ENCODE data around the gene TMEM72.
A peak's percentile ranks its signal among the peaks of the same experiment; 100 is the strongest.

The TMEM72 gene

DNA sequence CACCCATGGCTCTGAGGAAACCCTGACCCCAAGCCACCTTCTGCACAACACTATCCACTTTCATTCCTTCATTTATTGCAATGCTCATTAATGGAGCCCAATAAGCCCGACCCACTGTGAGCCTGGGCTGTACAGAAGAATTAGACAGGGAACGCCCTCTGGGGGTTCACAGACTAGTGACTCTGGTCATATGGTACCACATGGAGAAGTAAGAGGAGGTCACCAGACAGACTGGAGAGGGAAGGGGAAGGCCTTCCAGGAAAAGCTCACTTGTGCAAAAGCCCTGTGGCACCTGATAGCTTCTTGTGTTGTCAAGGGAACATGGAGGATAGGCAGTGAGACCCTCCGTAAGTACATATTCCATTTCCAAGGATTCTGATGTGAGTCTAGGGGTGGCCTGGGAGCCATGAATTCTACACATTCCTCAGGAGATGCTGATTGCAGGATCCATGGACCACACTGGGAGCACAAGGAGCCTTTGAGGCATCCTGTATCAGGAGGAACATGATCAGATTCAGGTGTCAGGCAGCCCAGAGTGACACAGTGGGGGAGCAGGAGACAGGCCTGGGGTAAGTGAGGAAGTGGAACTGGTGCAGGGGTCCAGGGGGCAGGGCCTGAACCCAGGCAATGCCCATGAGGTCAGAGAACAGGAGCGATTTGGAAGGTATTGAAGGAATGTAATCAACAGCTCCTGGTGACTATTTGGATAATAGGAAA lies 19.9 kb downstream of the TMEM72 start:
- no peak for TF ChIP-seq SUZ12 (IDR thresholded peaks at IDR 0.05; ENCODE audit: extremely low read depth, insufficient read depth, insufficient read length)
- no peak for TF ChIP-seq ZNF274 (IDR thresholded peaks at IDR 0.05; ENCODE audit: low read depth, low read length)
- TF ChIP-seq YY1 (IDR thresholded peaks at IDR 0.05; ENCODE audit: insufficient read depth, insufficient read length): no peak
- Histone ChIP-seq H3K9me3 (ENCODE audit: insufficient read depth, low read length) (no peaks in the 10 kb centered on the region), H3K36me3 (ENCODE audit: insufficient read depth, insufficient read length, low read length) (no peaks in the 10 kb centered on the region), H3K4me1 (ENCODE audit: insufficient read depth, insufficient read length) (no peaks in the 10 kb centered on the region), H3K27me3 (ENCODE audit: insufficient read depth, insufficient read length) (peaks cover 10% of the 10 kb centered on the region), H3K4me3 (ENCODE audit: insufficient read length, low read depth) (no peak overlapping the region), H3K9ac (ENCODE audit: insufficient read length, low read depth) (no peak overlapping the region)
- no peak for DNase-seq (ENCODE audit: low read depth, low spot score)

- Histone ChIP-seq H3K9me3 (ENCODE audit: insufficient read depth, low read length) (no peaks in the 10 kb centered on the region), H3K9ac (ENCODE audit: insufficient read length, low read depth) (peak overlapping the region; percentile 2), H3K4me3 (ENCODE audit: insufficient read length, low read depth) (no peak overlapping the region), H3K4me1 (ENCODE audit: insufficient read depth, insufficient read length) (no peaks in the 10 kb centered on the region), H3K36me3 (ENCODE audit: insufficient read depth, insufficient read length, low read length) (no peaks in the 10 kb centered on the region), H3K27me3 (ENCODE audit: insufficient read depth, insufficient read length) (peaks cover 10% of the 10 kb centered on the region)
- TF ChIP-seq YY1 (IDR thresholded peaks at IDR 0.05; ENCODE audit: insufficient read depth, insufficient read length) (no peak), SUZ12 (IDR thresholded peaks at IDR 0.05; ENCODE audit: extremely low read depth, insufficient read depth, insufficient read length) (no peak), ZNF274 (IDR thresholded peaks at IDR 0.05; ENCODE audit: low read depth, low read length) (no peak)
- no peak for DNase-seq (ENCODE audit: low read depth, low spot score)
Measured at GRCh38 chr10:44931621-44932516, 20.7 kb downstream of the TMEM72 start.

- Histone ChIP-seq H3K4me1 (ENCODE audit: insufficient read depth, insufficient read length) (no peaks in the 10 kb centered on the region), H3K9ac (ENCODE audit: insufficient read length, low read depth) (peak overlapping the region; percentile 2), H3K4me3 (ENCODE audit: insufficient read length, low read depth) (no peak overlapping the region), H3K9me3 (ENCODE audit: insufficient read depth, low read length) (no peaks in the 10 kb centered on the region), H3K36me3 (ENCODE audit: insufficient read depth, insufficient read length, low read length) (no peaks in the 10 kb centered on the region), H3K27me3 (ENCODE audit: insufficient read depth, insufficient read length) (peaks cover 7% of the 10 kb centered on the region)
- TF ChIP-seq ZNF274 (IDR thresholded peaks at IDR 0.05; ENCODE audit: low read depth, low read length): no peak
- no peak for TF ChIP-seq YY1 (IDR thresholded peaks at IDR 0.05; ENCODE audit: insufficient read depth, insufficient read length)
- no peak for TF ChIP-seq SUZ12 (IDR thresholded peaks at IDR 0.05; ENCODE audit: extremely low read depth, insufficient read depth, insufficient read length)
- DNase-seq (ENCODE audit: low read depth, low spot score): peak; percentile 61
Measured at GRCh38 chr10:44932517-44933450, 21.6 kb downstream of the TMEM72 start.

DNA sequence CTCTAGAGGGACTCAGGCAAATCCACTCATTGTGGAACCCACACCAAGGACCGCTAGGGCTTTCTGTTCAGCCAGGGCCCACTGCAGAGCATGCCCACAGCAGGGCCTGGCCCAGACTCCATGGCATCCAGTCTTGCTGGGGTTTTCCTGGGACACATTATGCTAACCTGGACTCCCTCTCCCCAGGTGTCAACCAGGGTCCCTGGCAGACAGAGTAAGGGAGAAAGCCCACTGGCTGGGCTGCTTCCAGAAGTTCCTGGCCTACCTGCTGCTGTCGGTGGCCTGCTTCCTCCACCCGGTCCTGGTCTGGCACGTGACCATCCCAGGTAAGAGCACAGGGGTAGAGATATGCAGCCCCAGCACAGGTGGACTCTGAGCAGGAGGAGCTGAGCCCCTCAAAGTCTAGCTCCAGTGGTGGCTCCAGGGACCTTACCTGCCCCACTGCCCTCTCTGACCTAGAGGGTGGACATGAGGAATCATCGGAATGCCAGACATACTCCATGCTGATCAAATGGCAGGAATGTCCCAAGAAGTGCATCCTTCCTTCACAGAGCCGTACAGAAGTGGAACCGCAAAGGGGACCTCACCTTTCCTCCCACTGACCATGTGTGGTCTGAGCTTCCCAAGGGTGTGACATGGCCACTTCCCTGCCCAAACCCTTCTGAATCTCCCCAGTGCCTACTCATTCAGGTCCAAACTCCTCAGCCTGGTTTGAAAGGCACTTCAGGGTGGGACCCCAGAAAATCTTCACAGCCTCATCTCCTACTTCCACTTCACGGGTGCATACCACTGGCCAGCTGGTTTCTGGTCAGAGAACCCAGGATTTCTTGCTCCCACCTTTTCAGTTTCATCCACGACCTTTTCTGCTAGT lies 22.5 kb downstream of the TMEM72 start:
- no peak for DNase-seq (ENCODE audit: low read depth, low spot score)
- no peaks in the 10 kb centered on the region for H3K36me3 ChIP-seq (ENCODE audit: insufficient read depth, insufficient read length, low read length)
- no peak overlapping the region for H3K9ac ChIP-seq (ENCODE audit: insufficient read length, low read depth)
- H3K9me3 ChIP-seq (ENCODE audit: insufficient read depth, low read length): no peaks in the 10 kb centered on the region
- H3K27me3 ChIP-seq (ENCODE audit: insufficient read depth, insufficient read length): peaks cover 7% of the 10 kb centered on the region
- H3K4me1 ChIP-seq (ENCODE audit: insufficient read depth, insufficient read length): no peaks in the 10 kb centered on the region
- H3K4me3 ChIP-seq (ENCODE audit: insufficient read length, low read depth): no peak overlapping the region
- no peak for TF ChIP-seq ZNF274 (IDR thresholded peaks at IDR 0.05; ENCODE audit: low read depth, low read length)
- no peak for TF ChIP-seq YY1 (IDR thresholded peaks at IDR 0.05; ENCODE audit: insufficient read depth, insufficient read length)
- TF ChIP-seq SUZ12 (IDR thresholded peaks at IDR 0.05; ENCODE audit: extremely low read depth, insufficient read depth, insufficient read length): no peak

DNA sequence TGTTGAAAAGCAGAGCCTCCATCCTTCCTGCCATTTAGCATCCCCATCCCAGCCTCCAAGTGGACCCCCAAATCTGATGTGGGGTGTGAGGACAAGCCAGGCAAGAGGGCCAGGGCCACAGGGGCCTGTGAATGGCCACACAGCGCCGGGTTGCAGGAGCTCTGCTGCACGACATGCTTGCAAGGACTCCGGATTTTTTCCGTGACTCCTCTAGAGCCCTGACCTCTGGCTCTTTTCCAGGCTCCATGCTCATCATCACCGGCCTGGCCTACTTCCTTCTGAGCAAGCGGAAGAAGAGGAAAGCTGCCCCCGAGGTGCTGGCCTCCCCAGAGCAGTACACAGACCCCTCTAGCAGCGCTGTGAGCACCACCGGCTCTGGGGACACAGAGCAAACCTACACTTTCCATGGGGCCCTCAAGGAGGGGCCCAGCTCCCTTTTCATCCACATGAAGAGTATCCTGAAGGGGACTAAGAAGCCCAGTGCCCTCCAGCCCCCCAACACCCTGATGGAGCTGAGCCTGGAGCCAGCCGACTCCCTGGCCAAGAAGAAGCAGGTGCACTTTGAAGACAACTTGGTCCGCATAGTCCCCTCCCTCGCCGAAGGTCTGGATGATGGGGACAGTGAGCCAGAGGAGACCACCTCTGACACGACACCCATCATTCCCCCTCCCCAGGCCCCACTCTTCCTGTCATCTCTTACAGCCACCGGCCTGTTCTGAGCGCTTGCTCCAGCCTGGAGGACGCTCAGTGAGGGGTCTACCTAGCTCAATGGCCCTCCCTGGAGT lies 23.5 kb downstream of the TMEM72 start:
- Histone ChIP-seq H3K4me1 (ENCODE audit: insufficient read depth, insufficient read length) (no peaks in the 10 kb centered on the region), H3K36me3 (ENCODE audit: insufficient read depth, insufficient read length, low read length) (no peaks in the 10 kb centered on the region), H3K27me3 (ENCODE audit: insufficient read depth, insufficient read length) (peaks cover 7% of the 10 kb centered on the region), H3K9ac (ENCODE audit: insufficient read length, low read depth) (no peak overlapping the region), H3K9me3 (ENCODE audit: insufficient read depth, low read length) (no peaks in the 10 kb centered on the region), H3K4me3 (ENCODE audit: insufficient read length, low read depth) (no peak overlapping the region)
- no peak for DNase-seq (ENCODE audit: low read depth, low spot score)
- no peak for TF ChIP-seq SUZ12 (IDR thresholded peaks at IDR 0.05; ENCODE audit: extremely low read depth, insufficient read depth, insufficient read length)
- no peak for TF ChIP-seq ZNF274 (IDR thresholded peaks at IDR 0.05; ENCODE audit: low read depth, low read length)
- no peak for TF ChIP-seq YY1 (IDR thresholded peaks at IDR 0.05; ENCODE audit: insufficient read depth, insufficient read length)
